SK-MEL-5 (cell line): ENCODE measurements around the gene SLX4. TPM values are rescaled to one million over a fixed set of nuclear protein-coding genes. Genes with fewer than 3 reads are reported as not detected.
A peak's percentile ranks its signal among the peaks of the same experiment; 100 is the strongest.

Experiments
- DNase-seq: peaks from one replicate; pipeline ENCODE4 v3.0.0-alpha.2; 2016; ENCODE audit warnings: low read depth, low spot score
- in situ Hi-C: cut with HindIII; loops from 2 replicates; pipeline ENCODE4 v1.10.0; 2016; ENCODE audit warnings: low sequenced_read_pairs, high pct_unique_total_duplicates, low pct_unique_long_range_greater_than_20kb
- total RNA-seq: library from RNA; depleted of rRNA; stranded (reverse); fragments of >200 nt; shearing (Covaris generic); gene quantifications from 2 replicates; pipeline ENCODE4 v1.2.3, GENCODE V29; 2014

The SLX4 gene
- total RNA-seq, 1 experiment from 2014 or later, result 2.0 TPM

- in situ Hi-C loops, result no loop called here
- no peak for DNase-seq
Observed at GRCh38 chr16:3590736-3591435, 20.5 kb downstream of the SLX4 start.

GRCh38 chr16:3589991-3590701, 21.3 kb downstream of the SLX4 start:
- in situ Hi-C loops, result no loop called here
- no peak for DNase-seq

DNA sequence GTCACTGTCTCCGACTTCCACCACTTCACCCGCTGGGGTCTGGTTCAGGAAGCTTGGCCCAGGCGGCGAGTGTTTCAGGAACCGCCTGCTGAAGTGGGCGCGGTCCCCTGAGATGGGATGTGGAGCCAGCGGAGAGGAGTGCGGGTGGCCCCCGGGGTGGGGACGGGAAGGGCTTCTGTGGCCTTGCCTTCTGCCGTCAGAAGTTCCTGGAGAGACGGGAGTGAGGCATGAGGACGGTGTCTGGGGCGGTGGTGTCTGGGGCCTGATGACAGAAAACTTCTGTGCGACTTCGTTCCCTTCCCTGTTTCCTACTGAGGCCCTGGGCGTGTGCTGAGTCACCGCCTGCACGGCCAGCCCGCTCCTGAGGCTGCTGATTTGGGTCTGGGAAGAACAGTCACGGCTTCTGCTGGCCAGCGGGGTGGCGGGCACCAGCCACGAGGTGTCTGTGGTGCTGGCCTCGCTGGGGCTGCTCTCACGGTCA, 21.9 kb downstream of the SLX4 start:
- in situ Hi-C loops, result no loop called here
- DNase-seq, result no peak

DNA sequence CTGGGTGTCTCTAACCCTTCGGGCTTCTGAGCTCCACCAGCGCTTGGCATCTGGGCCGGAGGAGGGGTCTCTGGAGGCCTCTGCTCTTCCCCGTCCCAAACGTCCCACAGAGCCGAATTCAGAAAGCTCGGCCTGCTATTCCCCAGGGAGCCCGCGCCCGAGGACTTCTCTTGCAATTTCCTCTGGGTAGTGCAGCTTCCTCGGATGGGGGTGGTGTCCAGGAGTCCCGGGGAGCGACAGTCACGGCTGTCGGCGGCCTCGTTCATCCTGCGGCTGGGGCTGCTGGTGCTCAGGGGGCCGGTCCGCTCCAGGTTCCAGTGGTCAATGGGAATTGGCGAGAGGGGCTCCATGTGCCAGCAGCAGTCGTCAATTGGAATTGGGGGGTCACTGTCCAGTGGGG, 22.4 kb downstream of the SLX4 start:
- no peak for DNase-seq
- in situ Hi-C loops, result no loop called here

DNA sequence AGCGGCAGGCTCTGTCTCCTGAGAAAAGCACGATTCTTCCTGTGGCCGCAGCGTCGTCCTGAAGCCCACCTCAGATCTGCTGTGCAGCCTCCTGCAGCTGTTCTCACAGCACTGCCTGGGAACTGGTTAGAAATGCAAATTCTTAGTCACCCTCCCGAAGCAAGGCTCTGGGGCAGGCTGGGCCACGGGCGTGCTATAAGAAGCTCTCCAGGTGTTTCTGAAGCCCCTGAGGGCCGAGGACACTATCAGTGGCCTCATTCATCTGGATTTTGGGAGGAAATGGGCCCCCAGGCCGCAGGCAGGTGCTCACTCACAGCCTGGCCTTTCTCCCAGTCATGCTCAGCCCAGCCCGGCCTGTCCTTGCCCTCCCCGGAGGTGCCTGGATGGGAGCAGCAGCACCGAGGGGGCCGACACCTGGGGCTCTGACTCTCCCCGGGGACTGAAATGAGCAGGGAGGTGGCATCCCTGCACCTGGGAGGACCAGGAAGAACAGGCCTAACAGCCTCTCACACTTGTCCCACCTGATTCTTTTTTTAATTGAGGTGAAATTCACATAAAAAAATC, 23.8 kb downstream of the SLX4 start:
- no peak for DNase-seq
- in situ Hi-C loops, result no loop called here

DNA sequence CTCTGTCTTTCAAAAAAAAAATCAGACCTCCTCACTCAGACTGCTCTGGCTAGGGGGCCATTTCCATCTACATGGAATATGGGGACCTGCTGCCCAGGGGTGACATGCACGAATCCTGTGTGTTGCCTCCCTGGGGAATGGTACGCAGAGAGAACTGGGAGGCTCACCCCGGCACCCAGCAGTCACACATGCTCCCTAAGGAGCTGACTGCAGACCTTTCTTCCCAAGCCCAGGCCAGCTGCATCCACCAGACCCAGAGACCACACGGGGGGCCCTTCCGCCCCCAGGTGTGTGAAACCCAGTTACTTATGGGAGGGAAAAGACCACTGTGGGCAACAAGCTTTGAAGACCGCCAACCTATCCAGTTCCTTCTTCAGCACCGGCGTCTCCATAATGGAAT, 27.0 kb downstream of the SLX4 start:
- in situ Hi-C loops, result no loop called here
- DNase-seq, result no peak

GRCh38 chr16:3583303-3584038, 27.9 kb downstream of the SLX4 start:
- in situ Hi-C loops, result no loop called here
- no peak for DNase-seq

DNA sequence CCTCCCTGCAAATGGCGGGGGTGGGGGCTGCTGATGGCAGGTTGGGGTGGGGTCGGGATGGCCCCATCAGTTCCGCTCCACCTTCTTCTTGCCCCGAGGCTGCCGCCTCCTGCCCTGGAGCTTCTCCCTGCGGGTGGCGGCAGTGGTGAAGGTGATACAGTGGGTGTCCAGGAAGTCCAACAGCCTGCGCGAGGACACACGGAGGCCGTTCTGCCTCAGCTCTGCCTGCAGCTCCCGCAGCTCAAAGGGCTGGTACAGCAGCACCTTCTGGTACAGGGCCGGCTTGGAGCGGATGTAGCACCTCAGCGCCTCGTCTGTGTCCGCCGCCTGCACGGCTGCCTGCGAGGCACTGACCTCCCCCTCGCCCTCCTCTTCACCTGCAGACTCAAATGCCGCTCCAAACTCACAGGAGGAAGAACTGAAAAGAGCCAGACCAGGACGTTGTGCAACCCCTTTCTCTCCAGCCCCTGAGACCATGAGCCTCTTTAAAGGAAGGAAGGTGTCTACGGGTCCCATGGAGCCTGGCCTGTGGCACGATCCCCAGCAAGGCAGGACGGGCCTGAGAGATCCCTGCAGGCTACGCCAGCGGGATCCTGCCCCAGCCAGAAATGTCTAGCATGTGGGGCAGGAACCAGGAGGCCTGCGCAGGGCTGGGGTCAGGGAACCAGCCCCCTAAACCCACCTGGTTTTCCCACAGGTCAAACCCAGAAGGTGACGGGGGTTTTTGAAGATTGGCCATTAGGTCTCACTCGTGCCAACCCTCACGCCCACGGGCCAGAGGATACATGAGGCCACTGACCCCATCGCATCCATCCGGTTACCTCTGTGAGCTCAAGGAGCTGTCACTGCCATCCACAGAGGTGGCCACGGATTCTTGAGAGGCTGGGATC, 28.9 kb downstream of the SLX4 start:
- DNase-seq, result no peak
- in situ Hi-C loops, result no loop called here

GRCh38 chr16:3581392-3581791, 30.0 kb downstream of the SLX4 start:
- no peak for DNase-seq
- in situ Hi-C loops, result no loop called here

GRCh38 chr16:3580686-3581085, 30.7 kb downstream of the SLX4 start:
- in situ Hi-C loops, result no loop called here
- DNase-seq, result no peak

DNA sequence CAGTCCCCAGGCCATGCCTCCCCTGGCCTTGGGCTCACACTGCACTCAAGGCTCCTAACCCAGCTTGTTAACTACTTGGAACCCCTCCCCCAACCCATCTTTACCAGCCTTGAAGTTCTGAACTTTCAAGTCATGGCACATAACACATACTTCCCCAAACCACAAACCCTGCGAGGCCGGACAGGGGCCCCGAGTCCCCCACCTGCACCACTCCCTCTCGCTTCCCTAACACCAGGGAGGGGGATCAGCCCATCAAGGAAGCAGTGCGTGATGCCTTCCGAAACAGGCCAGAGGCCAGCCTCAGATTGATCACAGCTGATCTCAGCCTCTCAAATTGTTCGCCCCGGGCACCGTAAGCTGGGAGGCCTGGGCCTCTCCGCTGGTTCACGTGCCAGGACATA, 31.2 kb downstream of the SLX4 start:
- in situ Hi-C loops, result no loop called here
- no peak for DNase-seq

GRCh38 chr16:3579776-3580175, 31.6 kb downstream of the SLX4 start:
- no peak for DNase-seq
- in situ Hi-C loops, result no loop called here

DNA sequence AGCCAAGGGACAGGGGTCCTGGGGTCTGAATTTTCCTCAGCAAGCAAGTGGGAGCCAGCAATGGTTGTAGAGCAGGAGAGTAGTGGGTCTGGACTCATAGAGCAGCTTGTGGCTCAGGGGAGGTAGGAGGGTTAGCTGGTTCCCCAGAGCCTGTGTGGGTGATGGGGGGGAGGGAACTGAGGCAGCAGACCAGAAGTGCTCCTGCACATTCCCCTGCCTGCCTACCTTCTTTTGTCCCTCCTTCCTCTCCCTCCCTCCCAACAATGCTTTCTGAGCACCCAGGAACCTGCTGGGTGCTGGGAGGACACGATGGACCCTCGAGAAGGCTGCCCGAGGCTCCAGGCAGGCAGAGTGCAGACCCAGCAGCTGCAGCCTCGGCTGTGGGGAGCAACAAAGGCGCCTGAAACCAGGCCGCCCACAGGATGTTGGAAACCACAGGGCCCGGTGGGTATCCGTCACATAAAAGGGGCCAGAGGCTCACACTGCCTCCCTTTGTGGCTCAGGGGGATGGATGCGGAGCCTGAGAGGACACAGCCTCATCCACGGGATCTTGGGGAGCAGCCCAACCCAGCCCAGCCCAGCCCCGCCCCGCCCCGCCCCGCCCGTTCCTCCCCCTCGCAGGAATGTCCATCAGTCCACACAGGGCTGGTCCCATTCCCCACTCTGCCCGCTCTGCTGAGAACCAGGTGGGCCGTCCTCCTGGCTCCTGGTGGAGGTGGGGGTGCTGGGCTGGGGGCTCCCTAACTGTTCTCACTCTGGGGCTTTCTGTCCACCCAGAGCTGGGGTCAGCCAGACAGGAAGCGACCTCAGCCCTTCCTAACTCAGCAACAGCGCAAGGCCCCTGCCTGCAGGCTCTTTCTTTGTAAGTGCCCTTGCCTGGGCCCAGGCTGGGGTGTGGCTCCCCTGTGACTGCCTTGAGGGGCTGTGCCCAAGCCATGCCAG, 32.5 kb downstream of the SLX4 start:
- in situ Hi-C loops, result no loop called here
- peak; percentile 33 for DNase-seq

DNA sequence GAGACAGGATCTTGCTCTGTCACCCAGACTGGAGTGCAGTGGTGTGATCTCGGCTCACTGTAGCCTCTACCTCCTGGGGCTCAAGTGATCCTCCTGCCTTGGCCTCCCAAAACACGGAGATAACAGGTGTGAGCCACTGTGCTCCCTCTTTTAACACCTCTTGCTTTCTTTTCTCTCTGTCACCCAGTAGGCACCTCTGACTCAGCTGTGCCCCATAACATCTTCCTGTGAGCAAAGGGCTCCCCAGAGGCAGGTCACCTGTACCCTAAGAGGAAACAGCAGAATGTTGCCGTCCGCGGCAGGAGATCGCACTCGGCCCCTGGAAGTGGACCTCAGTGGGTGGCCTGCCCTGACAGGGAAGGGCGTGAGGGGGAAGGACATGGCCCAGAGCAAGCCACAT, 33.3 kb downstream of the SLX4 start:
- in situ Hi-C loops, result no loop called here
- no peak for DNase-seq

DNA sequence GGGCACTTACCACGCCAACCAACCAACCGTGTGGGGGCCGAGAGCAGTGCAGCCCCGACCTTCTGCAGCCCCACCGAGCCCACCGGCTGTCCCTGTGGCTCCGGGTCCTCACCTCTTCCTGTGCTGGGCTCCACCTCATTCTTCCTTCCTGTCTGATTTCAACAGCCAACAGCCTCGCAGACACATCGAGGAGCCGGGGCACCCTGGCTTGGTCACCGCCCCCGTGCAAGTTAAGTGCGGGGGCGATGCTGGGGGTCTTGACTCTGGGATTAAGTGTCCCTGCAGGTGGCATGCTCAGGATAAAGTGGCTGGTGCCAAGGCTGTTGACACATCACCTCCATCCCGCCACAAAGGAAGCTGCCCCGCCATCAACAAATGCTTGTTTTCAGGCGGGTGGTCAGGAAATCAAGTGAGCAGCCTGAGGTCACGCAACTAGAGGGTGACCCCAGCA, 34.1 kb downstream of the SLX4 start, which contains the start of gene NLRC3:
TSS of gene NLRC3 (minus strand) at position 102 of the 451 bp plus-strand sequence. CDS start 12,367 bp downstream, outside the sequence.
- no peak for DNase-seq
- in situ Hi-C loops, result no loop called here

- in situ Hi-C loops, result no loop called here
- DNase-seq, result no peak
Observed at GRCh38 chr16:3576211-3576610, 35.2 kb downstream of the SLX4 start.
